WTC11 (cell line): ENCODE measurements around the gene RREB1.

Experiments used
- CTCF ChIP-seq: fragments of 200-600 bp; IDR thresholded peaks from 2 replicates; pipeline ENCODE4 v1.8.0; 2022; ENCODE audit warnings: antibody characterized with exemption
- FOXJ3 ChIP-seq: sonication (generic); formaldehyde crosslinking; IDR thresholded peaks from 2 replicates; pipeline ENCODE4 v1.9.0; 2021; ENCODE audit warnings: missing genetic modification reagents, mild to moderate bottlenecking, borderline replicate concordance
- GTF2I ChIP-seq: fragments of 250-450 bp; sonication (Bioruptor Pico); conservative IDR thresholded peaks from 2 replicates; pipeline ENCODE4 v1.4.0; 2021; ENCODE audit warnings: mild to moderate bottlenecking
- JUN ChIP-seq: sonication (generic); formaldehyde crosslinking; IDR thresholded peaks from 2 replicates; pipeline ENCODE4 v1.8.0; 2023; ENCODE audit warnings: mild to moderate bottlenecking, missing genetic modification reagents
- MAX ChIP-seq: sonication (generic); formaldehyde crosslinking; IDR thresholded peaks from 2 replicates; pipeline ENCODE4 v1.8.0; 2022; ENCODE audit warnings: mild to moderate bottlenecking, missing genetic modification reagents
- SP1 ChIP-seq: sonication (generic); formaldehyde crosslinking; conservative IDR thresholded peaks from 2 replicates; pipeline ENCODE4 v1.8.1; 2022; ENCODE audit warnings: missing genetic modification reagents
- TEAD4 ChIP-seq: sonication (generic); formaldehyde crosslinking; IDR thresholded peaks from 2 replicates; pipeline ENCODE4 v1.8.0; 2022; ENCODE audit warnings: mild to moderate bottlenecking, missing genetic modification reagents
- USF2 ChIP-seq: sonication (generic); formaldehyde crosslinking; IDR thresholded peaks from 2 replicates; pipeline ENCODE4 v1.8.1; 2023; ENCODE audit warnings: mild to moderate bottlenecking, missing genetic modification reagents, moderate library complexity
- ZNF121 ChIP-seq: sonication (generic); formaldehyde crosslinking; IDR thresholded peaks from 2 replicates; pipeline ENCODE4 v1.8.0; 2023; ENCODE audit warnings: missing genetic modification reagents

GRCh38 chr6:7196019-7196402, 88.2 kb downstream of the RREB1 start:
- TF ChIP-seq CTCF, result no peak
- TF ChIP-seq SP1 (CRISPR knock-in tag), result no peak
- no peak for TF ChIP-seq JUN (CRISPR knock-in tag)
- no peak for TF ChIP-seq FOXJ3 (CRISPR knock-in tag)
- no peak for TF ChIP-seq GTF2I (CRISPR knock-in tag)
- no peak for TF ChIP-seq MAX (CRISPR knock-in tag)
- TF ChIP-seq ZNF121 (CRISPR knock-in tag), result no peak
- no peak for TF ChIP-seq TEAD4
- TF ChIP-seq USF2 (CRISPR knock-in tag), result no peak
